Testis (tissue), 2 donors: ENCODE data around the gene PDZD4.

Experiments
- POLR2A ChIP-seq: fragments of 450-650 bp; IDR thresholded peaks from one replicate; pipeline ENCODE4 v1.6.1; 2017; ENCODE audit warnings: antibody characterized with exemption, mild to moderate bottlenecking, moderate library complexity
- TF ChIP-seq, protein P1 (sequence below), 3 experiments: fragments of 450-650 bp in 2 of 3; fragments of 200-600 bp in 1 of 3; sonication (generic) in 1 of 3; IDR thresholded peaks; one replicate each; pipeline ENCODE4 v1.5.1; 2016 to 2019; ENCODE audit warnings: antibody characterized with exemption in 3 of 3, mild to moderate bottlenecking in 2 of 3, moderate library complexity in 1 of 3

DNA sequence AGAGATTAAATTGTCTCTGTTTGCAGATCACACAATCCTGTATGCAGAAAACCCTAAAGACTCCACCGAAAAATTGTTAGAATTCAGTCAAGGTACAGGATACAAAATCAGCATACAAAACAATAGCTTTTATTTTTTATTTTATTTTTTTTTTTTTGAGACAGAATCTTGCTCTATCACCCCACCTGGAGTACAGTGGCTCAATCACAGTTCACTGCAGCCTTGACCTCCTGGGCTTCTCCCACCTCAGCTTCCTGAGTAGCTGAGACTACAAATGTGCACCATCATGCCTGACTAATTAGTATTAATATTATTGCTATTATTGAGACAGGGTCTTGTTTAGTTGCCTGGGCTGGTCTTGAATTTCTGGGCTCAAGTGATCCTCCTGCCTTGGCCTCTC, 75.2 kb downstream of the PDZD4 start:
- TF ChIP-seq, protein P1, sequence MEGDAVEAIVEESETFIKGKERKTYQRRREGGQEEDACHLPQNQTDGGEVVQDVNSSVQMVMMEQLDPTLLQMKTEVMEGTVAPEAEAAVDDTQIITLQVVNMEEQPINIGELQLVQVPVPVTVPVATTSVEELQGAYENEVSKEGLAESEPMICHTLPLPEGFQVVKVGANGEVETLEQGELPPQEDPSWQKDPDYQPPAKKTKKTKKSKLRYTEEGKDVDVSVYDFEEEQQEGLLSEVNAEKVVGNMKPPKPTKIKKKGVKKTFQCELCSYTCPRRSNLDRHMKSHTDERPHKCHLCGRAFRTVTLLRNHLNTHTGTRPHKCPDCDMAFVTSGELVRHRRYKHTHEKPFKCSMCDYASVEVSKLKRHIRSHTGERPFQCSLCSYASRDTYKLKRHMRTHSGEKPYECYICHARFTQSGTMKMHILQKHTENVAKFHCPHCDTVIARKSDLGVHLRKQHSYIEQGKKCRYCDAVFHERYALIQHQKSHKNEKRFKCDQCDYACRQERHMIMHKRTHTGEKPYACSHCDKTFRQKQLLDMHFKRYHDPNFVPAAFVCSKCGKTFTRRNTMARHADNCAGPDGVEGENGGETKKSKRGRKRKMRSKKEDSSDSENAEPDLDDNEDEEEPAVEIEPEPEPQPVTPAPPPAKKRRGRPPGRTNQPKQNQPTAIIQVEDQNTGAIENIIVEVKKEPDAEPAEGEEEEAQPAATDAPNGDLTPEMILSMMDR (IDR thresholded peaks at IDR 0.05): no peak
- no peak for TF ChIP-seq POLR2A
